HG03378 (cell line): ENCODE data around the gene ABCA10.
"Not testable (repeated sequence)": the region's sequence is repeated elsewhere in the genome, so short reads cannot be mapped to it uniquely, and the experiment has no call there.

Experiments
- ATAC-seq: cut with Tn5 transposase; IDR thresholded peaks from one replicate; pipeline ENCODE4 v1.9.1; 2021; ENCODE audit warnings: mild to moderate bottlenecking, moderate library complexity; ENCODE audit not compliant: unreplicated experiment

Gene ABCA10

DNA sequence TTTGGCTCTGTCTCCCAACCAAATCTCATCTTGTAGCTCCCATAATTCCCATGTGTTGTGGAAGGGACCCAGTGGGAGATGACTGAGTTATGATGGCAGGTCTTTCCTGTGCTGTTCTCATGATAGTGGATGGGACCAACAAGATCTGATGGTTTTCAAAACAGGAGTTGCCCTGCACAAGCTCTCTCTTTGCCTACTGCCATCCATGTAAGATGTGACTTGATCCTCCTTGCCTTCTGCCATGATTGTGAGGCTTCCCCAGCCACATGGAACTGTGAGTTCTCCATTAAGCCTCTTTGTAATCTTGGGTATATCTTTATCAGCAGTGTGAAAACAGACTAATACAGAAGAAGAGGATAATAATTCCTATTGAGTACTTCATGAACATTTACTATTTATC, 60.0 kb downstream of the ABCA10 start:
- ATAC-seq: not testable (repeated sequence)

DNA sequence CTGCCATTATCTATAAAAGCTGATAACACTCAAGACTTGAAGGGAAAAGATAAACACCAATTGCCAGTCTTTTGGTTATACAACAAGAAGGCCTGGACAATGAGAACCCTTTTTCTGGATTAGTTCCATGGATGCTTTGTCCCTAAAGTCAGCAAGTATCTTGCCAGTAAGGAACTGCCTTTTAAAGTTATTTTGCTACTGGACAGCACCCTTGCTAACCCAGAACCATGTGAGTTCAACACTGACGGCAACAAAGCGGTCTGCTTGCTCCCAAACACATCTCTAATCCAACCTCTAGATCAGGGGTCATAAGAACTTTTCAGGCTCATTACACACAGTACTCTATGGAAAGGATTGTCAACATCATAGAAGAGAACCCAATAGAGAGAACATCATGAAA, 61.7 kb downstream of the ABCA10 start:
- no peak for ATAC-seq

GRCh38 chr17:69164206-69164605, 64.4 kb downstream of the ABCA10 start:
- no peak for ATAC-seq

DNA sequence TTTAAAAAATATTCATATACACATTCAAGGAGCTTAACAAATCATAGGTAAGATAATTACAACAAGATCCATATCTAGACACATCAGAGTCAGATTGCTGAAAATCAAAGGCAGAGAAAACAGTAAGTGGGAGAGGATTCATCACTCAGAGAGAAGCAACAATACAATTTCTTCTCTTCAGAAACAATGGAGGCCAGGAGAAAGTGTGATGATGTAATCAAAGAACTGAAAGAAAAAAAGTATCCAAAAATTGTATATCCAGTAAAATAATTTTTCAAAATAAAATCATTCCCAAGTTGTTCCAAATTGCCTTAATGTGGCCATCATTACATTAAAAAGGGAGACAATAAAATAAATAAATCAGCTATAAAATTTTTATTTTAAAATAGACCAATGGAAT, 69.2 kb downstream of the ABCA10 start:
- ATAC-seq: no peak

- no peak for ATAC-seq
These were observed 74.4 kb downstream of the ABCA10 start for GRCh38 chr17:69154267-69154666.

- no peak for ATAC-seq
These were observed 78.3 kb downstream of the ABCA10 start for GRCh38 chr17:69150333-69150732.

- ATAC-seq: no peak
These were observed 81.2 kb downstream of the ABCA10 start for GRCh38 chr17:69147460-69147859.

GRCh38 chr17:69144331-69145255, 84.0 kb downstream of the ABCA10 start:
- ATAC-seq: no peak

GRCh38 chr17:69143683-69144231, 84.9 kb downstream of the ABCA10 start:
- no peak for ATAC-seq

DNA sequence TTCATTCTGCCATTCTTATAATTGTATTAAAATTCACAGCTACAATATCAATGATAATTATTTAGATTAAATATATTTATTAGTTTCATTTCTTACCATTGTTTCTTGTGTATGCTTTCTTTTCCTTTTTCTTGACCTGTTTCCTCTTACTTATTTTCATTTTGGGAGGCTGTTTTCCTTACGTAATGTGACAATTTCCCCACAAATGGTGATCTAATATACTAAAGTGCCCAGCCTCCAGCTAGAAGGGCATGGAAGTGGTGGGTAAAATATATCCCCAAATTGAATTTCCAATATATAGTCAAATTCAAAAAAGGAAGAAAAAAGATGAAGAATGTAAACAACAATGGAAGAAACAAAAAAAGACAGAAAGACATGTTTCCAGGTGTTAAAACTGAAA, 85.5 kb downstream of the ABCA10 start:
- ATAC-seq: no peak

GRCh38 chr17:69142175-69142802, 86.3 kb downstream of the ABCA10 start:
- ATAC-seq: no peak

DNA sequence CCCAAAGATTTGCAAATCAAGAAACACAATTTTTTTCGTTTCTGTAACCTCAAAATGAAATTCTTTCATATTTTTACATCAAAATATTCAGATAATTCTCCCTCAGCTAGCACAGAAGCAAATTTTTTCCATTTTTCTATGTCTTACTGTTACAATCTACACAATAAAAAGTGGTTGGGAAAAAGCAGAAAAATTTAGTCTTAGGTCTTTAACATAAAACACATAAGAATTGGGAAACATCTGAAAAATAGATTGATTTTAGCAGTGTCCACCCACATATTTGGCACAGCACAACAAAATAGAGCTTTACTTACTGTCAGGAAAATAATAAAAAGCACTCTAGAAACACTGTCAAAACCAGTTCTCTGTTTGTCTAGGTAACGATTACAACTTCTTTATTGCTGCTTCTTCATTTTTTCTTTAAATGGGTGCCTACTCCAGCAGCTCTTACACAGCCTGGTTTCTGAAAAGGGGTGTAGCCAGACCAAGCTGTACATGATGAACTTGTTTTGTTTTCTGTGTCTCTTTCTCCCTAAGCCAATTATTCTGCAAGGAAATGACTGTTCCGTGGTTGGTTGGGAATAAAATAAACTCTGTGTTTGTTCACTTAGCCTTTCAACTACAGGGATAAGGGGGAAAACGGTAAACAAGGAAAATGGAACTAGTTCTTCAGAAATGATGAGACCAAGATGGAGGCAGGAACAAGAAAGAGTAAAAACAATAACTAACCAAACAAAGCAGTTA, 87.0 kb downstream of the ABCA10 start, which contains the start of gene ABCA6:
Gene ABCA6, minus strand, starts transcription at position 465 of the 744 bp plus-strand sequence. CDS start 1,192 bp downstream, outside the sequence.
- ATAC-seq: no peak

DNA sequence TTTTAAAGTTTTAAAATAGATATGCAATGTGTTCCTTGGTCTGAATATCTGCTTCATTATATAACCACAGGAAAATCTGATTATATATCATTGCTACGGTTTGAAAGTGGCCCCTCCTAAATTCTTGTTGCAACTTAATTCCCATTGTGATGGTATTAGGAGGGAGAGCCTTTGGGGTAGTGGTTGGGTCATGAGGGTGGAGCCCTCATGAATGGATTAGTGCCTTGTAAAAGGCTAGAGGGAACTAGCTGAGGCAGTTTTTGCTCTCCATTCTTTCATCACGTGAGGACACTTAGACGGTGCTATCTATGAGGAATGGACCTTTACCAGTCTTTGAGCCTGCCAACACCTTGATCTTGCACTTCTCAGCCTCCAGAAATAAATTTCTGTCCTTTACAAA, 94.5 kb downstream of the ABCA10 start:
- ATAC-seq: no peak

GRCh38 chr17:69130627-69131296, 97.9 kb downstream of the ABCA10 start:
- no peak for ATAC-seq

DNA sequence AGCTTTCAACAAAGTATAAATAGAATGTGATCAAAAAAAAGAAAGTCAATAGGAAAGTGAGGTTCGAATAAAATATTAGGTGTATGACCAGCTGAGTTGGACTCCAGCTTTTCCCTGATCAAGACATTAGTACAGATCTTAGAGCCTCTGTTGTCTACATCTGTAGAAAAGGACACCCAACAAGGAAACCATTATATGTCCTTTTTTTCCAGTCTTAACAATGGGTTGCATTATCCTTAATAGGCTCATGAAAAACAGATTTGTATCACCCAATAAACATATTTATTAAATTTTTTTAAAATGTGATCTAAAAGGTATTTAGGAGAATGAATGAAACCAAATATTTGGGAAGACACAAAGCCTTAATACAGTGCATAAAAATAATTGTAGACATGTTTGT, 105.0 kb downstream of the ABCA10 start:
- no peak for ATAC-seq

GRCh38 chr17:69122065-69122464, 106.6 kb downstream of the ABCA10 start:
- no peak for ATAC-seq

- ATAC-seq: peak; percentile 40
These were observed 110.5 kb downstream of the ABCA10 start for GRCh38 chr17:69117855-69118784.

DNA sequence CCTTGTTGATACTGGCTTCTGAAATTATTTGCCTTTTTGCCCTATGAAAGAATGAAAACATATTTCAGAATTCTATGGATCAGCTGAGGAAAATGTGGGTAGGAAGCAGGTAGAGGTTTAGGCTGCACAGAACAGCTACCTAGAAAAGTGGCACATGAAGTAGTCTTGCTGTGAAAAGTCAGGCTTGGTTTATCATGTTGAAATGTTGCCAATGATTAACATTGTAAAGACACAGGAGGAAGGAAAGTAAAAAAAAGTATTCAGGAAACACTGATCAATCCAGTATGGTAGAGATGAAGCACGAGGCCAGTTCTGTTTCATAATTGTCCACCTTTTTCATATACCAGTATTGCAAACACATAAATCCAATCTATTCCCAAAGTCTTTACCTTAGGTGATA, 116.8 kb downstream of the ABCA10 start:
- ATAC-seq: no peak

GRCh38 chr17:69105907-69106730, 122.5 kb downstream of the ABCA10 start:
- ATAC-seq: no peak
